H1 (cell line): ENCODE results near the gene ANKRD11. TPM values are rescaled to one million over a fixed set of nuclear protein-coding genes. Genes with fewer than 3 reads are reported as not detected.

ENCODE experiments used
- CTCF ChIP-seq, 3 experiments: IDR thresholded peaks; 1 replicate in 2 of 3; 2 replicates in 1 of 3; pipeline versions ENCODE4 v1.5.1 to v1.6.1; 2011; ENCODE audit warnings: low read length in 3 of 3, mild to moderate bottlenecking in 3 of 3, inconsistent platforms in 2 of 3, low read depth in 1 of 3, moderate library complexity in 1 of 3; ENCODE audit not compliant: insufficient read depth in 1 of 3; ENCODE audit errors: control extremely low read depth in 1 of 3
- HDAC6 ChIP-seq: IDR thresholded peaks from one replicate; pipeline ENCODE4 v1.7.1; 2012; ENCODE audit warnings: low read depth, mild to moderate bottlenecking, inconsistent platforms, low read length, moderate library complexity
- KDM4A ChIP-seq: IDR thresholded peaks from one replicate; pipeline ENCODE4 v1.7.1; 2012; ENCODE audit warnings: low read depth, mild to moderate bottlenecking, moderate library complexity, low read length, inconsistent platforms; ENCODE audit not compliant: severe bottlenecking
- KDM5A ChIP-seq: fragments of 200-600 bp; IDR thresholded peaks from 2 replicates; pipeline ENCODE4 v1.7.1; 2012; ENCODE audit warnings: mild to moderate bottlenecking, low read length, inconsistent platforms, mixed read lengths
- SAP30 ChIP-seq: fragments of 300-600 bp; sonication (generic); IDR thresholded peaks from 2 replicates; pipeline ENCODE4 v1.7.1; 2012; ENCODE audit warnings: low read length, moderate library complexity, mild to moderate bottlenecking, inconsistent platforms; ENCODE audit not compliant: insufficient read depth, insufficient replicate concordance
- TAF7 ChIP-seq: optimal IDR thresholded peaks from 2 replicates; pipeline ENCODE3; 2011; ENCODE audit warnings: low read depth, mild to moderate bottlenecking, inconsistent platforms, low read length, moderate library complexity, borderline replicate concordance
- ZNF274 ChIP-seq: IDR thresholded peaks from 2 replicates; pipeline ENCODE4 v1.7.0; 2012; ENCODE audit warnings: low read length, borderline replicate concordance; ENCODE audit errors: extremely low read depth
- polyA plus RNA-seq, 7 experiments: library from polyadenylated mRNA; depleted of rRNA in 3 of 7; stranded (reverse) in 5 of 7; unstranded in 2 of 7; fragments of >200 nt in 5 of 7; fragments of 200-250 nt in 2 of 7; gene quantifications; 1 replicate in 5 of 7; 2 replicates in 1 of 7; 4 replicates in 1 of 7; pipeline versions ENCODE4 v1.2.1 to v1.2.3, GENCODE V29; 2011 to 2013; ENCODE audit warnings: missing spikeins in 2 of 7, mixed read lengths in 2 of 7
- total RNA-seq: library from RNA; stranded (reverse); fragmentation: NEBNext Ultra II Directional; extraction: Animal tissue kit (Norgen Biotek cat#: 25700); gene quantifications from 2 replicates; pipeline ENCODE4 v1.2.1, GENCODE V29; 2021

The ANKRD11 gene
- total and polyA plus RNA-seq, 2 of the 8 experiments (the other 6 are each of a cell fraction or from before 2014, with no cell fraction given): 46.5 to 142 TPM

- no peak for TF ChIP-seq CTCF (IDR thresholded peaks at IDR 0.05; ENCODE audit: control extremely low read depth in 1 of 3, insufficient read depth in 1 of 3, low read depth in 1 of 3, low read length in 3 of 3)
- TF ChIP-seq HDAC6: no peak
- TF ChIP-seq KDM5A: no peak
- TF ChIP-seq ZNF274: no peak
- TF ChIP-seq SAP30: no peak
- no peak for TF ChIP-seq TAF7
- no peak for TF ChIP-seq KDM4A
Observed at GRCh38 chr16:89530401-89531381, 40.3 kb upstream of the ANKRD11 start (continued).
